ENCODE results near the gene MYO1E. TPM values are rescaled to one million over a fixed set of nuclear protein-coding genes. Genes with fewer than 3 reads are reported as not detected.

The MYO1E gene
- total RNA-seq, 1 donor = 336 TPM

- Histone ChIP-seq H4K20me1 (ENCODE audit: insufficient read depth, low read length) (peaks cover 14% of the 10 kb centered on the region), H3K4me2 (ENCODE audit: insufficient read depth, low read length) (no peak overlapping the region), H3K4me1 (ENCODE audit: insufficient read depth, low read length) (peaks cover 16% of the 10 kb centered on the region), H2AFZ (ENCODE audit: low read length) (no peak overlapping the region), H3K4me3 (ENCODE audit: insufficient read depth, low read length) (no peak overlapping the region), H3K9me3 (ENCODE audit: low read depth, low read length) (no peaks in the 10 kb centered on the region), H3K79me2 (ENCODE audit: insufficient read depth, low read length) (peaks cover 4% of the 10 kb centered on the region), H3K36me3 (ENCODE audit: insufficient read depth, low read length) (peaks cover 53% of the 10 kb centered on the region), H3K27ac (ENCODE audit: low read depth, low read length) (no peak overlapping the region), H3K27me3 (ENCODE audit: insufficient read depth, low read length) (no peaks in the 10 kb centered on the region)
- DNase-seq (ENCODE audit: insufficient read length, low spot score, missing footprints) = no peak
- TF ChIP-seq, protein P1, sequence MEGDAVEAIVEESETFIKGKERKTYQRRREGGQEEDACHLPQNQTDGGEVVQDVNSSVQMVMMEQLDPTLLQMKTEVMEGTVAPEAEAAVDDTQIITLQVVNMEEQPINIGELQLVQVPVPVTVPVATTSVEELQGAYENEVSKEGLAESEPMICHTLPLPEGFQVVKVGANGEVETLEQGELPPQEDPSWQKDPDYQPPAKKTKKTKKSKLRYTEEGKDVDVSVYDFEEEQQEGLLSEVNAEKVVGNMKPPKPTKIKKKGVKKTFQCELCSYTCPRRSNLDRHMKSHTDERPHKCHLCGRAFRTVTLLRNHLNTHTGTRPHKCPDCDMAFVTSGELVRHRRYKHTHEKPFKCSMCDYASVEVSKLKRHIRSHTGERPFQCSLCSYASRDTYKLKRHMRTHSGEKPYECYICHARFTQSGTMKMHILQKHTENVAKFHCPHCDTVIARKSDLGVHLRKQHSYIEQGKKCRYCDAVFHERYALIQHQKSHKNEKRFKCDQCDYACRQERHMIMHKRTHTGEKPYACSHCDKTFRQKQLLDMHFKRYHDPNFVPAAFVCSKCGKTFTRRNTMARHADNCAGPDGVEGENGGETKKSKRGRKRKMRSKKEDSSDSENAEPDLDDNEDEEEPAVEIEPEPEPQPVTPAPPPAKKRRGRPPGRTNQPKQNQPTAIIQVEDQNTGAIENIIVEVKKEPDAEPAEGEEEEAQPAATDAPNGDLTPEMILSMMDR (IDR thresholded peaks at IDR 0.05; ENCODE audit: extremely low read depth, low read depth, low read length) = no peak
Observed at GRCh38 chr15:59229453-59229852, 143.2 kb downstream of the MYO1E start.

DNA sequence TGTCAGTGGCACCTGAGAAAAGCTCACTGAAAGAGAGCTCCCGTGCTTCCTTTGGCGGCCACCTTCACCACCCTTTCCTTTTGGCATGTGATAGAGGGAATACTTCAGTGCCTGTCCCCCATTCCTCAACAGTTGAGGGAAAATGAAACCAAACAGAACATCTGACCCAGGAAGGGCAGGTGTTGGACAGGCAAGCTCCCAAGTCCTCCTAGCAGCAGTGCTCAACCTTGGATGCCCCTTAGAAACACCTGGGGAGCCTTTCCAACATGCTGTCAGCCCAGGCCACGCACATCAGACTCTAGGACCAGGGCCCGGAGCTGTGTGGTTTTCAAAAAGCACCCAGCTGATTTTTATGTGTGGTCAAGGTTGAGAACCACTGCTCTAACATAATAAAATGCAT lies 143.7 kb downstream of the MYO1E start:
- no peak overlapping the region for H2AFZ ChIP-seq (ENCODE audit: low read length)
- TF ChIP-seq, protein P1 (IDR thresholded peaks at IDR 0.05; ENCODE audit: extremely low read depth, low read depth, low read length) = no peak
- DNase-seq (ENCODE audit: insufficient read length, low spot score, missing footprints) = no peak
- H3K27ac ChIP-seq (ENCODE audit: low read depth, low read length) = no peak overlapping the region
- peaks cover 57% of the 10 kb centered on the region for H3K36me3 ChIP-seq (ENCODE audit: insufficient read depth, low read length)
- peaks cover 4% of the 10 kb centered on the region for H3K79me2 ChIP-seq (ENCODE audit: insufficient read depth, low read length)
- no peaks in the 10 kb centered on the region for H3K27me3 ChIP-seq (ENCODE audit: insufficient read depth, low read length)
- H3K4me3 ChIP-seq (ENCODE audit: insufficient read depth, low read length) = no peak overlapping the region
- no peaks in the 10 kb centered on the region for H3K9me3 ChIP-seq (ENCODE audit: low read depth, low read length)
- H4K20me1 ChIP-seq (ENCODE audit: insufficient read depth, low read length) = peaks cover 14% of the 10 kb centered on the region
- no peak overlapping the region for H3K4me2 ChIP-seq (ENCODE audit: insufficient read depth, low read length)
- peaks cover 16% of the 10 kb centered on the region for H3K4me1 ChIP-seq (ENCODE audit: insufficient read depth, low read length)

GRCh38 chr15:59227021-59227420 lies 145.7 kb downstream of the MYO1E start:
- Histone ChIP-seq H4K20me1 (ENCODE audit: insufficient read depth, low read length) (peaks cover 11% of the 10 kb centered on the region), H3K27ac (ENCODE audit: low read depth, low read length) (no peak overlapping the region), H3K27me3 (ENCODE audit: insufficient read depth, low read length) (no peaks in the 10 kb centered on the region), H3K4me3 (ENCODE audit: insufficient read depth, low read length) (no peak overlapping the region), H3K9me3 (ENCODE audit: low read depth, low read length) (no peaks in the 10 kb centered on the region), H3K79me2 (ENCODE audit: insufficient read depth, low read length) (peaks cover 4% of the 10 kb centered on the region), H3K4me2 (ENCODE audit: insufficient read depth, low read length) (no peak overlapping the region), H3K4me1 (ENCODE audit: insufficient read depth, low read length) (peaks cover 11% of the 10 kb centered on the region), H3K36me3 (ENCODE audit: insufficient read depth, low read length) (peaks cover 74% of the 10 kb centered on the region), H2AFZ (ENCODE audit: low read length) (no peak overlapping the region)
- TF ChIP-seq, protein P1 (IDR thresholded peaks at IDR 0.05; ENCODE audit: extremely low read depth, low read depth, low read length) = no peak
- DNase-seq (ENCODE audit: insufficient read length, low spot score, missing footprints) = no peak

GRCh38 chr15:59224474-59224873 lies 148.2 kb downstream of the MYO1E start:
- DNase-seq (ENCODE audit: insufficient read length, low spot score, missing footprints) = no peak
- H3K27ac ChIP-seq (ENCODE audit: low read depth, low read length) = no peak overlapping the region
- no peak overlapping the region for H3K4me3 ChIP-seq (ENCODE audit: insufficient read depth, low read length)
- no peaks in the 10 kb centered on the region for H4K20me1 ChIP-seq (ENCODE audit: insufficient read depth, low read length)
- TF ChIP-seq, protein P1 (IDR thresholded peaks at IDR 0.05; ENCODE audit: extremely low read depth, low read depth, low read length) = no peak
- H2AFZ ChIP-seq (ENCODE audit: low read length) = no peak overlapping the region
- H3K9me3 ChIP-seq (ENCODE audit: low read depth, low read length) = no peaks in the 10 kb centered on the region
- H3K27me3 ChIP-seq (ENCODE audit: insufficient read depth, low read length) = no peaks in the 10 kb centered on the region
- H3K4me1 ChIP-seq (ENCODE audit: insufficient read depth, low read length) = peaks cover 14% of the 10 kb centered on the region
- H3K79me2 ChIP-seq (ENCODE audit: insufficient read depth, low read length) = no peaks in the 10 kb centered on the region
- peaks cover 65% of the 10 kb centered on the region for H3K36me3 ChIP-seq (ENCODE audit: insufficient read depth, low read length)
- no peak overlapping the region for H3K4me2 ChIP-seq (ENCODE audit: insufficient read depth, low read length)

Data from osteoblast (primary cell).